NCI-H446 treated with DMSO at 0.1 percent for 48 hours (cell line): Measurements from ENCODE around the gene COL18A1.
"Not testable (repeated sequence)": the region's sequence is repeated elsewhere in the genome, so short reads cannot be mapped to it uniquely, and the experiment has no call there.

Experiments
- DNase-seq: peaks from one replicate; lab custom pipeline; 2025; lab: John Stamatoyannopoulos, UW

The COL18A1 gene

DNA sequence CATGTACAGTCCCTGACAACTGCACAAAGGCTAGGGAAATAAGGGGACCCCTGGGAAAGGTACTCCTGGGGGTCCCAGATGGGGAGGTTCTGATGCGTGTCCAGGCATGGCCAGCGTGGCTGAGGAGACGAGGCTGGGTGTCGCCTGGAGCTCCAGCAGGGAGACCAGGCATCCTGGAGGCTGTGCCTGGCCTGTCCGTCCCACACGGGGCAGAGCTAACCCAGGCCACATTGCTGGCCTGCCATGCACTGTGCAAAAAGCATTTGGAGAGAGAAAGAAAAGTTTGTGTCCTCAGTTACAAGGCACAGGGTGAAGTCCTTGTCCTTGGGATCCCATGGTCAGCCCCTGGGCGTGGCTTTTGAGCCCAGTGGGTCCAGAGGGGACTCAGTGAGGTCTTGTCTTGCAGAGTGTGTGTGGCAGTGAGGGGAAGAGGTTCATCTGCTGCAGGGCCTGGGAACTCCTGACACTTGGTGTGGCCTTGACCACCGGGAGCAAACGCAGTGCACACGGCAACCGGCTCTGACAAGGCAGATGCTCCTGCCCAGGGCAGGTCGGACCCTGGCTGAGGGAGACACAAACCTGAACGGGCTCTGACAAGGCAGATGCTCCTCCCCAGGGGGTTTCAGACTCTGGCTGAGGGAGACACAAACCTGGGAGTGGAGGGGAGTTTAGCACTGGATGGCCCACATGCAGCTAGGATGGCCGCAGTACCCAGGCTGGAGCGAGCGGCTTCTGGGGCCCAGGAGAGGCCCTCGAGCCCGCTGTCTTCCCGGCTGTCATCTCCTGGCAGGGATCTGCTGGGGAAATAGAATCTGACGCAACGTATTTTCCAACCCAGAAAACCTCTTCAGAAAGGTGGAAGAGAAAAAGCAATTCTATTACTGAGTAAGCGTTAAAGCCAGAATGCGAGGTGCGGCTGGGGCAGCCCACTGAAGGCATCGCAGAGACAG, 37.3 kb upstream of the COL18A1 start:
- no peak for DNase-seq

DNA sequence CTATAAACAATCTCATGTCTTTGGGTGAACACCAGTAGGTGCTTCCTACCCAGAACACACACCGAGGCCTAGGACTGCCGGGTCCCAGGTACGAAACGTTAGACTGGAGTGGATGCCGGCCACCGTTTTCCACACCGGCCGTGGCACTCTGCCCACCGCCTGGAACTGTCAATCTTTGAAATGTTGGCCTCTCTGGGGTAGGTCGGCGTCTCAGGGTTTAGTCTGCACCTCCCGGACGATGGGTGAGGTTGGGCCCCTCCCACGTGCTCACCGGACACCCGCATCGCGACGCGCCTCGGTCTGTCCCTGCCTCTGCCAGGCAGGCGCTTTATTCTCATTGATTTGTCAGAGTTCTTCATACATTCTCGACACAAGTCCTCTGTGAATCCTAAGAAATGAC, 35.9 kb upstream of the COL18A1 start:
- DNase-seq: not testable (repeated sequence)

DNA sequence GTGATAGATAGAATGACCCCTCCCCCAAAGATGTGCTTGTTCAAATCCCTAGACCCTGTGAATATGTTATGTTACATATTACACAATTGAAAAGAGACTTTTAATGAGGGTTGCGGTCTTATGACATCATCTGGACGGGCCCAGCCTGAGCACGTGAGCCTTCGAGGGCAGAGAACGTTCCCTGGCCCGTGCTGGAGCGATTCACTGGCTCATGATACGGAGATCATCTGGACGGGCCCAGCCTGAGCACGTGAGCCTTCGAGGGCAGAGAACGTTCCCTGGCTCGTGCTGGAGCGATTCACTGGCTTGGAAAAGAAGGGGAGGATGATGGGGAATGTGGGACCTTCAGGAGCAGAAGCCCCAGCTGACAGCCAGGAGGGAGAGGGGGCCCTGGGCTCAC, 34.4 kb upstream of the COL18A1 start:
- DNase-seq: no peak

DNA sequence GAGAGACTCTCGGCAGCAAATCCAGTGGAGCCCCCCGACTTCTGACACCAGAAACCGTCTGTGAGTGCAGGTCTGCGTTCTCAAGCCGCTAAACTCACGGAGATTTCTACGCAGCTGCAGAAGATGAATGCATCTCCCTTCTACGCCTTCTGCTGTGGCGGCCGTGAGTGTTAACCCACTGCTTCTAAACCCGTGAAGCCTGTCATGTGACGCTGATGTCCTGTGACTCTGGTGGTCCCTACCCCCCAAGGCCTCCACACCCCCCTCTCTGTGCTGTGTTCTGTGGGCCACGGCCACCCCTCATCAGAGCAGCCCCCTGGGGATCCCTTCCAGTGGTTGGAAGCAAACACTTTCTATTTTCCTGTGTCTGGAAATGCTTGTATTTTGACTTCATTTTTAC, 33.9 kb upstream of the COL18A1 start:
- no peak for DNase-seq

DNA sequence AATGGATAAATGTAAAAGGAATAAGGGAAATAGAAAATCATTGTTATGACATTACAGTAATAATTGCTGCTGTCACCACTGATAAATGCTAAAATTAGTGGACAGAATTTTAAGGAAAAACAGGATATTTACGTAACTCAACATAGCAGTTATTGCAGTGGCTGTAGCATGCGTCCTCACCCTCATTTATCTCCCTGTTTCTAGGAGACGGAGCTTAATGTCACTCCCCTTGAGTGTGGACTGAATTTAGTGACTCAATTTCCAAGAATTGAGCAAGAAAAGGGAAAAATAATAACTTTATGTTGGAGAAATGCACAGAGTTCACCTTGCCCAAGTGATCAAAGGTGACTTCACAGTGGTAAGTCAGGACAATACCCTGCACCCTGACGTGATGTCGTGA, 33.3 kb upstream of the COL18A1 start:
- DNase-seq: no peak

DNA sequence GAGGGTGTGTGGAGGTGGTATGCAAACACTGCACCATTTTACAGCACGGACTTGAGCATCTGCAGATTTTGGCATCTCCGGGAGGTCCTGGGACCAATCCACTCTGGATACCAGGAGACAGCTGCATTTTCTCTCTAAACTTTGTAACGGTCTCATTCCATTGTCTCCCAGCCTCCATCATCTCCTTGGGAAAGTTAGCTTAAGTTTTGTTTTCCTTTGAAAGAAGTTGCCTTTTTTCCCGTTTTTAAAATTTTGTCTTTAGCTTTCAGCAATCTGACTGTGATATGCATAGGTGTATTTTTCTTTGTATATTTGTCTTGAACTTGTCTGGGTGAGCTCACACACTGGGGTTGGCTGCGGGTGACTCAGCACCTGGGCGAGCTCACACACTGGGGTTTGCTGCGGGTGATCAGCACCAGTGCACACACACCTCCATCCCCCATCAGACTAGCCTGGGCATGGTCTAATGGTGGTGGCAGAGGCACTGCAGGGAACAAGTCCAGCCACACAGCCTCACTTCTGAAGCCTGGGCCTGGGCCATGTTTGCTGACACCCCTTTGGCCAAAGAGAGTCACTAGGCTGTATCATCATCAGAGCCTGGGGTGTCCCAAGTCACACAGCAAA, 32.1 kb upstream of the COL18A1 start:
- DNase-seq: no peak

DNA sequence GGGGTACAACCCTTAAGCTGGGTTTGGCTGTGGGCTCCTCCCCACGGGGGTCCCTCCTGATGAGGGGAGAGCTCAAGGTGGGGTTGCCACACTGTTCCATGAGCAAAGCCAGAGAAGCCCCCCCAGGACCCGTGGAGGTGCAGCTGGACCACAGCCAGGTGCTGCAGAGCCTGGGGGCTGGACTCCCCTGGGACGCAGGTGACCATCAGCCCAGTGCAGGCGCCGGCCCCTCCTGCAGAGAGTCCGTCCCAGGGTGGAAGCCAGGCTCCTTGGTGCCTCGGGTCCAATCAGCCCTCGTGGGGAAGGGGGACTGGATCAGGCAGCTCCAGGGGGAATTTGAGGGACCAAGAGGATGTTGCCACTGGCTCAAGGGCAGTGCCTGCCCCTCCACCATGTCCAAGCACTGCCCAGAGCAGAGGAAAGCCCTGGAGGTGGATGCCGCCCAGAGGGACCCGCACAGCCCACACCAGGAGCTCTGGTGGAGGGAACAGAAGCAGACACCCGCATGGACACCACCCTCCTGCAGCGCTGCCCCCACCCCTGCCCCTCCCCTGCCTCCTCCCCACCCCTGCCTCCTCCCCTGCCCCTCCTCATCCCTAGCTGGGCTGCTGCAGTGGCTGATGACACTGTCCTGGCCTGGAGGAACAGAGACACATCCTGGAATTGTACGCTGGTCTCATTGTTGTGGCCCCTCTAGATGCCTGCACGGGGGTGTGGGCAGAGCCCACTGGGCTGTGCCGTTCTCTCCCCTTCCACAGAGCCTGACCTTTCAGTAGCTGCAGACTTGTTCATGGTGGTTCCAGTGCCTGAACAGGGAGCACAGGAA, 30.8 kb upstream of the COL18A1 start:
- no peak for DNase-seq

DNA sequence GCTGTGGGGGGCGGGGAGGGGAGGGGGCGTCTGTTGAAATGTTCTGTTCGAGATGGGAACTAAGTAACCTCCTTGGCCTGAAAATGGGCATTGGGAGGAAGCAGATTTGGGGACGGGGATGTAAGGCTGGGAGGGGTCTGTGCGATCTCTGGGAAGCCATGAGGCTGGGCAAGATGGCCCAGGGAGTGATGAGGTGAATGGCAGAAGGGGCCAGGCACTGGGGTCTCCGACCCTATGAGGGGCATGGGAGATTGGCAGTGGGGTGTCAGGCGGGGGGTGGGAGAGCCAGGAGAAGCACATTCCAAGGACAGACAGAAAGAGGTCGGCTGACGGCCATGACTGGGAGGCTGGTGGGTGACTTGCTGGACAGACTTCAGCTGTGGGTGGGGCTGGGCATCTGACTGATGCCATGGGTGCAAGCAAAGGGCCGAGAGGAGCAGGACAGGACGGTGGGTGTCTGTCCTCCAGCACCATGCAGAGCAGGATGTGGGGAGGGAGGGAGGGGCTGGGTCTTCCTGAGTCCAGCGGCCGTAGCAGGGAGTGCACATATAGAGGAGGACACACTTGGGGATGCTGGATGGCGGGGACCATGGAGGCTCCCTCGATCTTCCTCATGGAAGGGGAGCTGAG, 30.0 kb upstream of the COL18A1 start:
- DNase-seq: no peak

DNA sequence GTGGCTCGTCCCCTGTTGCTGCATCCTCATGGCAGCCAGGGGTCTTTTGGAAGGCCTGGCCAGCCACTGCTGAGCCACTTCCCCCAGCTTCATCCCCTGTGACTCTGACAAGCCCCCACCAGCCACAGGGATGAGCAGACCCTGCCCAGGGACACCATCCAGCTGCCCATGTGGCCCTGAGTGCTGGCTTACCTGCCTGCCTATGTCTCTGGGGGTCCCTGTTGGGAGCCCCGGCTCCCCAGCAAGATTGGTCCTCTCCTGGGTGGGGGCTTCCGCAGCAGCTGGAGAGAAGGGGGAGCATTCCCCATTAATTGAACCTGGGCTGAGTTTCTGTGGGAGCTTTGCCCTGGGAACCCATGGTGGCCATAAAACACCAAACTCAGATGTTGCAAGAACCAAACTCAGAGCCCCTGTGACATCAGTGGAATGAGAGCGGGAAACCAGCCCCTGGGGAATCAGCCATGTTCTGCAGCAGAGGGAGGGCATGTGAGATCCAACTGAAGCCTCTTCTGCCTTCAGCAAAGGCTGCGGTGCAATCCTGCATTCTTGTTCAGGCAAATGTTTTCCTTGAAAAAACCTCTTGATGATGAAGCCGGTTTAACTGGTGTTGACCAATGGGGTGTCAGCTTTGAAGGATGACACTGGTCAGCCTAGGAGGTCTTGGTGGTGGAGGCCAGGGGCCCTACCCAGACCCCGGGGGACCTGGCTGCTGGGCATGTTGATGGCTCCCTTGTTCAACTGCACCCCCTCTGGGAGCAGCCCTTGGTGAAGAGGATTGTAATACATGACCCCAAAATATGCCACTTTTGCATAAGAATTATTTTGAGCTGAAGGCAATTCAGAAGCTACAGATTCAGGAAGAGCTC, 28.3 kb upstream of the COL18A1 start:
- no peak for DNase-seq

DNA sequence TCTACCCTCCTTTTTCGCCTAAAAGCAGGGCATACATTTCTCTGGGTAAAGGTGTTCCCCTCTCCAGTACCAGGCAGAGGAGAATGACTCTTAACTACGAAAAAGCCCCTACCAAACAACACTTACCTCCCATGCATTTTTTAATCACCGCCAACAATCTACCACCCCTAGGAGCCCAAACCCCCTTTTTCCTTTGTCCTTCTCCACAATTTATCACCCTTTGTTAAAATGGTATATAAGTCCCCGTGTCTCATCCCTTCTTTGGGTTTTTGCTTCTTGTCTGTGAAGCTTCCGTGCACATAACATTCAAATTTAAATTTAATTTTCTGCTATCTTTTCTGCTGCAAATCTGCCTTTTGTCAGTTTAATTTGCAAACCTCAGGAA, 27.6 kb upstream of the COL18A1 start:
- no peak for DNase-seq

DNA sequence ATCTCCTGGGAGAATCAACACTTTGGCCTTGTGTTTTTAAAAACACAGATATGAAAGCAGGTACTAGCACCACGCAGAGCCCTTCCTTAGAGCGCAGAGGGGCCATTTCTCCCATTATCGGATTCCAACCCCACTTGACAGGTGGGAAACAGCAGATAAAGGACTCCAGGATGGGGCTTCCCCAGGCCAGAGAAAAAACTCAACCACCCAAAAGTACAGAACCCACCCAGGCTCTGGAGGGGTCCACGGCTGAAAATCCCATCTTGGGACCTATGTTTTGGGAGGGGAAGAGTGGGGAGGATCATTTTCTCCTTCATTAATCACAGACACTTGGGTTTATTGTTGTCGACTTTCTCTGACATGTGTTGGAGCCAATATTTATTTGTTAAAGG, 27.1 kb upstream of the COL18A1 start:
- no peak for DNase-seq

DNA sequence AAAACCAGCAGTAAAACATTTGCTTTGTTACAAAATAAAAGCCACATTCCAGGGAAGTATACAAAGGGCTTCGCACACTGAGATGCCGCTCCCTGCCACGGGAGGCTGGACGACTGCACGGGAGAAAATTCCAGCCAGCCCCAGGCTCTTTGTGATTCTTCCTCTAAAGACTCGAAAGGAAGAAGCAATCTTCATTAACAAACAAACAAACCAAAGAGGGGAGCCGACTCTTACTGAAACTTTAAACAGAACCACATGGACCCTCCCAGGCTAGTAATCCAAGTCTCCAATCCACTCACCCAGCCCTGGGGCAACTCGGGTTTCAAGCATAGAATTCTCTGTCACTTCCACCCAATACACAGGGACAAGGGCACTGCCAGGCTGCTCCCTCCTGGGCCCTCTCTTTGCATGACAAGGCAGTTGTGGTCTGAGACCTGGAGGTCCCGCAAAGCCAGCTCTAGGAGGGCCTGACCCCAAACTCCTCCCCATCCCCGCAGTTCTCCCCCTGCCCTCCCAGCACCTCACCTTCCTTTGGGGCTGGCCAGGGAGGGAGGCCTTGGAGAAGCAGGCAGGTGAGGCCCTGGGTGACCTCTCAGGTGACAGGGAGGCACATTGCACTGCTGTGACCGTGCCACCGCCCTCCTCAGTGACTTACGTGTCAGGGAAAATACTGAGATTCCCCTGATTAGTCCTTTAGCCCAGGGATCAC, 26.6 kb upstream of the COL18A1 start:
- DNase-seq: no peak

DNA sequence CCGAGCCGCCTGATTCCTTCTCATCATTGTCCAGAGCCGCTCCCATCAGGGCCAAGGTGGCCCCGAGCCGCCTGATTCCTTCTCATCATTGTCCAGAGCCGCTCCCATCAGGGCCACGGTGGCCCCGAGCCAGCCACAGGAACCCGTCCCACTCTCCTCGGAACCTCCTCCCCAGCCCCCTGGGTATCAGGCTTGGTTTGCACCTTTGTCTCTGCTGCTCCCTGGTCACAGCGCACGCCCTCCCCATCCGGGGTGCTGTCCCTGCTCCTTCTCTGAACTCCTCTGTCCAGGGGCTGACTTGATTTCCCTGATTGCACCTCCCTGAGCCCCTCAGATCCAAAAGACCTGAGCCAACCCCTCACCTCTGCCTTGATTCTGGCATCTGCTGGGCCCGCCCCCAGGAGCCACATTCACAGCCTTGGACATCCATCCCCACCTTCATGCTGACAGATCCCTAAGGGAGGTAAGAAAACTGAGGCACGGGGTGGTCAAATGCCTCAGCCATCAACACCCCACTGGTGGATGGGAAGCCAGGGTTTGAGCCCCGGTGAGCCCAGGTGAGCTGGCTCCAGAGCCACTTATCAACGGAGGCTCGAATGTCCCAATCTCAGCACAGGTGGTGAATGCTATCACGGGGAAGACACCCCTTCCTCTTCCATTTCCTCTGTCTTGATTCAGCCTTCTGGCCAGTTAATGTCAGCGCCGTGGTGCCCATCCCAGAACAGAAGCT, 25.6 kb upstream of the COL18A1 start:
- no peak for DNase-seq

DNA sequence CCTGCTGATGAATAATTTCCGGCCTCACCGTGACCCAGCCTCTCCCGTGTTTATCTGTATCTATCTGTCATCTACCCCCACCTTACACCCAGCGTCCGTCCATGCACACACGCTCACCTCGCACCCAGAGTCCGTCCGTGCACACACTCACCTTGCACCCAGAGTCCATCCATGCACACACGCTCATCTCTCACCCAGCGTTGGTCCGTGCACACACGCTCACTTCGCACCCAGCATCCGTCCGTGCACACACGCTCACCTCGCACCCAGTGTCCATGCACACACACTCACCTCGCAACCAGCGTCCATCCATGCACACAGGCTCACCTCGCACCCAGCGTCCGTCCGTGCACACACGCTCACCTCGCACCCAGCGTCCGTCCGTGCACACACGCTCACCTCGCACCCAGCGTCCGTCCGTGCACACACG, 25.0 kb upstream of the COL18A1 start:
- DNase-seq: no peak

DNA sequence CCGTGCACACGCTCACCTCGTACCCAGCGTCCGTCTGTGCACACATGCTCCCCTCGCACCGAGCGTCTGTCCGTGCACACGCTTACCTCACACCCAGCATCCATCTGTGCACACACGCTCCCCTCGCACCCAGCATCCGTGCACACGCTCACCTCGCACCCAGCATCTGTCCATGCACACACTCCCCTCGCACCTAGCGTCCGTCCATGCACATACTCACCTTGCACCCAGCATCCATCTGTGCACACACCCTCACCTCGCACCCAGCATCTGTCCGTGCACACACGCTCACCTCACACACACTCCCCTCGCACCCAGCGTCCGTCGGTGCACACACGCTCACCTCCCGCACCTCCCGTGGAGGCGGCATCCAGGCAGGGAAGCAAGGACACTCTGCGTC, 24.4 kb upstream of the COL18A1 start:
- no peak for DNase-seq

DNA sequence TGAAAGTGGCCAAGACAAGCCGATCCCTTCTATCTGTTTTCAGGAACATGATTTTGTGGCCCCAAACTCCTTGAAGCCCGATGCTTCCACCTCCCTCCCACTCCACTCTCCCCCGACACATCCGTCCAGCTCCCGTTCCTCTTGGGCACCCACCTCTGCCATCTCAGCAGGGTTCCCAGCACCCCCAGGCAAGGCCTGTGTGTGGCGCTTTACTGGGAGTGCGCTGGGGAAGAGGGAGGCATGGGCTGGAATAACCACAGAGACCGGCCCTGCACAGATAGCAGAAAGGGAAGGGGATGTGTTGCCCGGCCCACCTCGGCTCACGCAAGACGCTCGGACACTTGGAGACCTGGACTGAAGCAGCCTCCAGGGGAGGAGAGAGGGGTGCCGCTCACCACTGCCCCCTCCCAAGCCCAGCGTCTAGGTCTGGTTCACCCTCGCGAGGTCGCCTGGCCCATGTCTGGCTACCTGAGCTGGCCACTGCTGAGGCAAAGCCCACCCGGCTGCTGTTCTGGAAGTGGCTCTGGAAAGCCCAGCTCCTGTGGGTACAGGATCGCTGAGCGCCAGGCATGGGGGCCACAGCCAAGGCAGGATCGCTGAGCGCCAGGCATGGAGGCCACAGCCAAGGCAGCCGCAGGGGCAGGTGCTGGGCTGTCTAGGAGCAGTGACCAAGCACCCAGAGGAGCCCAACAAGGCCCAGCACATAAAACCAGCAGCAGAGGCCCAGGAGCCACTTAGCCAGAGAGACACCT, 23.8 kb upstream of the COL18A1 start:
- DNase-seq: no peak

DNA sequence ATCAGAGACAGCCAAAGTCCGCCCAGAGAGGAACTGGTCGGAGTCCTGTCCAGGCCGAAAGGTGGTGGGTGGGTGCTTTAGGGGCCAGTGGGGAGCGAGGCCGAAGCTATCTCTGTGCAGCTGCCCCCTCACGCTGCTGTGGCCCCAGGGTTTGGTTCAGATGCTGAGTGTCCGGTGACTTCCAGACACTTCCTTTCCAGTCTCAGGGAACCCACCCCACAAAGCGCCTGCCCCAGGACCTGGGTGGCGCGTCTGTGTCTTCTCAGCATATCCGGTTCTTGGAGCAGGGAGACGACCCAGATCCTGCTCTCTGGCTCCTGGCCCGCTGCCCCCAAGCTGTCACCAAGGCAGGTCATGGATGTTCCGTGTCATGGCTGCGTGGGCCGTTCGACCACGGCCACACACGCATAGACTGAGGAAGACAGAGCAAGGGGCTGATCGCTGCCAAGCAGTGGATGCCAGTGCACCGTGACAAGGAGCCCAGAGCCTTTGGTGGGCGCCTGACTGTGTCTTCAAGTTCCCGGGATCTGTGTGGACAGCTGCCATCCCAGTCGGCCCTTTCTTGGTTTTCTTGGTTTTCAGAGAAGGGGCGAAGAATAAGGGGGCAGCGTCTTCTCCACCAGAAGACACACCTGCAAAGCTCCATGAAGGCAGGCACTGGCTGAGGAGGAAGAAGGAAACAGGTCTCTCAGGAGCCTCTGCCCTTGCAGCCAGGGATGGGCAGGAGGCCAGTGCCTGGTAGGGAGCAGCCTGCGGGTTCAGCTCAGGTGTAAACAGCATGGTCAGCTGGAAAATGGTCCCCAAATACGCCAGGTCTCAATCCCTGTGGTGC, 22.9 kb upstream of the COL18A1 start:
- DNase-seq: no peak

DNA sequence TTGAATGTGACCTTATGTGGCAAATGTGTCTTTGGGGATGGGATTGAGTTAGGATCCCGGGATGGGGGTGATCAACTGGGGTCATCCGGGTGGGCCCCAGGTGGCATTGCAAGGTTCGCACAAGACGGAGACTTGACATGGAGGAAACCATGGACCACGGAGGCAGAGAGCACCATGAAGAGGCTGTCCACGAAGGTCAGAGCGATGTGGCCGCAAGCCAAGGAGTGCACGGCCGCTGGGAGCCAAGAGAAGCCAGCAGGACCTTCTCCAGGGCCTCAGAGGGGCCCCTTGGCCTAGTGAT, 22.3 kb upstream of the COL18A1 start:
- DNase-seq: no peak
